Measurements from ENCODE around the gene CXCL13. TPM values are rescaled to one million over a fixed set of nuclear protein-coding genes. Genes with fewer than 3 reads are reported as not detected.

Gene CXCL13
- total RNA-seq, 1 experiment from 2014 or later, result not detected

GRCh38 chr4:77579406-77580076, 26.1 kb upstream of the CXCL13 start:
- Mint-ChIP-seq H3K27ac (ENCODE audit: unreplicated experiment) (no peak overlapping the region), H3K9me3 (ENCODE audit: low read depth, unreplicated experiment) (no peaks in the 10 kb centered on the region), H3K4me1 (ENCODE audit: low read depth, unreplicated experiment) (peaks cover 31% of the 10 kb centered on the region), H3K4me3 (ENCODE audit: low read depth, unreplicated experiment) (no peak overlapping the region), H3K36me3 (ENCODE audit: insufficient read depth, unreplicated experiment) (no peaks in the 10 kb centered on the region), H3K27me3 (ENCODE audit: unreplicated experiment) (no peaks in the 10 kb centered on the region)
- no peak for DNase-seq
- TF ChIP-seq CTCF (IDR thresholded peaks at IDR 0.05; ENCODE audit: unreplicated experiment), result no peak
- BruUV-seq (replicated peaks), result no TSS peak
- CTCF ChIA-PET, result interaction anchor here (0.6 to 1.4 kb wide), 5 partner anchors 20 to 376 kb away, joined by 3 to 5 read pairs (median 3); no protein-coding TSS in a partner anchor
- intact Hi-C loops (cut with micrococcal nuclease; ENCODE audit: unreplicated experiment), result loop anchor here (5.0 kb wide), 1 partner anchor 42 kb away; no protein-coding TSS in a partner anchor

- H3K4me3 Mint-ChIP-seq (ENCODE audit: low read depth, unreplicated experiment), result peak overlapping the region; percentile 3
- no peak for DNase-seq
- no TSS peak for BruUV-seq (replicated peaks)
- H3K27ac Mint-ChIP-seq (ENCODE audit: unreplicated experiment), result peak overlapping the region; percentile 14
- intact Hi-C loops (cut with micrococcal nuclease; ENCODE audit: unreplicated experiment), result loop anchor here (5.0 kb wide), 1 partner anchor 44 kb away; no protein-coding TSS in a partner anchor
- CTCF ChIA-PET, result no interaction called here
- no peaks in the 10 kb centered on the region for H3K9me3 Mint-ChIP-seq (ENCODE audit: low read depth, unreplicated experiment)
- H3K27me3 Mint-ChIP-seq (ENCODE audit: unreplicated experiment), result no peaks in the 10 kb centered on the region
- no peak for TF ChIP-seq CTCF (IDR thresholded peaks at IDR 0.05; ENCODE audit: unreplicated experiment)
- peaks cover 36% of the 10 kb centered on the region for H3K4me1 Mint-ChIP-seq (ENCODE audit: low read depth, unreplicated experiment)
- no peaks in the 10 kb centered on the region for H3K36me3 Mint-ChIP-seq (ENCODE audit: insufficient read depth, unreplicated experiment)
Measured at GRCh38 chr4:77581724-77582123, 23.9 kb upstream of the CXCL13 start.

GRCh38 chr4:77582156-77582555, 23.5 kb upstream of the CXCL13 start:
- H3K27ac Mint-ChIP-seq (ENCODE audit: unreplicated experiment), result no peak overlapping the region
- BruUV-seq (replicated peaks), result no TSS peak

GRCh38 chr4:77582711-77583110, 22.9 kb upstream of the CXCL13 start:
- H3K4me3 Mint-ChIP-seq (ENCODE audit: low read depth, unreplicated experiment), result no peak overlapping the region
- H3K27ac Mint-ChIP-seq (ENCODE audit: unreplicated experiment), result no peak overlapping the region
- H3K36me3 Mint-ChIP-seq (ENCODE audit: insufficient read depth, unreplicated experiment), result no peaks in the 10 kb centered on the region
- CTCF ChIA-PET, result no interaction called here
- no peak for DNase-seq
- intact Hi-C loops (cut with micrococcal nuclease; ENCODE audit: unreplicated experiment), result loop anchor here (5.0 kb wide), 1 partner anchor 45 kb away; no protein-coding TSS in a partner anchor
- peaks cover 45% of the 10 kb centered on the region for H3K4me1 Mint-ChIP-seq (ENCODE audit: low read depth, unreplicated experiment)
- BruUV-seq (replicated peaks), result no TSS peak
- no peaks in the 10 kb centered on the region for H3K9me3 Mint-ChIP-seq (ENCODE audit: low read depth, unreplicated experiment)
- no peaks in the 10 kb centered on the region for H3K27me3 Mint-ChIP-seq (ENCODE audit: unreplicated experiment)
- TF ChIP-seq CTCF (IDR thresholded peaks at IDR 0.05; ENCODE audit: unreplicated experiment), result no peak

More at GRCh38 chr4:77582156-77582555, 23.5 kb upstream of the CXCL13 start:
- Mint-ChIP-seq H3K36me3 (ENCODE audit: insufficient read depth, unreplicated experiment) (no peaks in the 10 kb centered on the region), H3K27me3 (ENCODE audit: unreplicated experiment) (no peaks in the 10 kb centered on the region), H3K4me3 (ENCODE audit: low read depth, unreplicated experiment) (no peak overlapping the region), H3K4me1 (ENCODE audit: low read depth, unreplicated experiment) (peaks cover 41% of the 10 kb centered on the region), H3K9me3 (ENCODE audit: low read depth, unreplicated experiment) (no peaks in the 10 kb centered on the region)
- intact Hi-C loops (cut with micrococcal nuclease; ENCODE audit: unreplicated experiment), result loop anchor here (5.0 kb wide), 1 partner anchor 45 kb away; no protein-coding TSS in a partner anchor
- CTCF ChIA-PET, result no interaction called here
- DNase-seq, result no peak
- TF ChIP-seq CTCF (IDR thresholded peaks at IDR 0.05; ENCODE audit: unreplicated experiment), result no peak

All from Calu3 (cell line).